T1000 (cell line): ENCODE results near the gene ACIN1.
A peak's percentile ranks its signal among the peaks of the same experiment; 100 is the strongest.

Experiments used
- DNase-seq: peaks from one replicate; lab custom pipeline; 2025; ENCODE audit warnings: mixed read lengths; lab: John Stamatoyannopoulos, UW

The ACIN1 gene

GRCh38 chr14:23094666-23095195 is at the start of gene ACIN1:
Gene ACIN1 (minus strand): TSS chr14:23095136. CDS start chr14:23095112, 24 bp downstream.
- DNase-seq, result no peak

GRCh38 chr14:23143911-23144310 is 49.0 kb upstream of the ACIN1 start:
- DNase-seq, result no peak

- DNase-seq, result no peak
Observed at GRCh38 chr14:23142826-23143225, 47.9 kb upstream of the ACIN1 start.

GRCh38 chr14:23141706-23142444 is 46.9 kb upstream of the ACIN1 start:
- DNase-seq, result peak; percentile 69

GRCh38 chr14:23140371-23140770 is 45.4 kb upstream of the ACIN1 start:
- DNase-seq, result no peak

- DNase-seq, result no peak
Observed at GRCh38 chr14:23139874-23140273, 44.9 kb upstream of the ACIN1 start.

- DNase-seq, result no peak
Observed at GRCh38 chr14:23137813-23138535, 43.0 kb upstream of the ACIN1 start.

- no peak for DNase-seq
Observed at GRCh38 chr14:23137192-23137812, 42.4 kb upstream of the ACIN1 start.

- DNase-seq, result no peak
Observed at GRCh38 chr14:23136566-23137133, 41.7 kb upstream of the ACIN1 start.

GRCh38 chr14:23132970-23133369 is 38.0 kb upstream of the ACIN1 start:
- DNase-seq, result no peak

GRCh38 chr14:23131482-23131881 is 36.5 kb upstream of the ACIN1 start:
- no peak for DNase-seq

GRCh38 chr14:23130871-23131270 is 35.9 kb upstream of the ACIN1 start:
- no peak for DNase-seq

- no peak for DNase-seq
Observed at GRCh38 chr14:23129759-23130316, 34.9 kb upstream of the ACIN1 start.

GRCh38 chr14:23128969-23129758 is 34.2 kb upstream of the ACIN1 start:
- no peak for DNase-seq

- DNase-seq, result no peak
Observed at GRCh38 chr14:23127861-23128260, 32.9 kb upstream of the ACIN1 start.

GRCh38 chr14:23126548-23127278 is 31.8 kb upstream of the ACIN1 start:
- DNase-seq, result no peak

GRCh38 chr14:23125933-23126524 is 31.1 kb upstream of the ACIN1 start:
- no peak for DNase-seq

- no peak for DNase-seq
Observed at GRCh38 chr14:23125011-23125410, 30.1 kb upstream of the ACIN1 start.

- no peak for DNase-seq
Observed at GRCh38 chr14:23124337-23124954, 29.5 kb upstream of the ACIN1 start.

GRCh38 chr14:23123419-23123818 is 28.5 kb upstream of the ACIN1 start:
- DNase-seq, result no peak
